Activated T-cell treated with anti-CD3 and anti-CD28 coated beads, Interleukin-2, amount 50 U/mL, for 72 hours (primary cell): ENCODE results near the gene TIAM2. TPM values are rescaled to one million over a fixed set of nuclear protein-coding genes. Genes with fewer than 3 reads are reported as not detected.
"Not testable (repeated sequence)": the region's sequence is repeated elsewhere in the genome, so short reads cannot be mapped to it uniquely, and the experiment has no call there.

Source experiments
- ATAC-seq, 2 donors: fragments of 150-1000 bp; cut with Tn5 transposase; replicated peaks in 1 of 2; 2 replicates each; pipeline ENCODE4 v1.10.0; 2021; ENCODE audit warnings: moderate library complexity in 2 of 2, mild to moderate bottlenecking in 1 of 2
- DNase-seq, 2 donors: peaks; one replicate each; pipeline ENCODE4 v3.0.0; 2021 to 2022; ENCODE audit warnings: mixed read lengths in 1 of 2
- H3K27ac Mint-ChIP-seq: one replicate; pipeline ENCODE4 v1.8.0; 2022; ENCODE audit warnings: mild to moderate bottlenecking, moderate library complexity, mixed read lengths
- H3K27me3 Mint-ChIP-seq: one replicate; pipeline ENCODE4 v1.8.0; 2022; ENCODE audit warnings: low read depth, mixed read lengths
- H3K36me3 Mint-ChIP-seq, 2 donors: one replicate each; pipeline ENCODE4 v1.8.0; 2022; ENCODE audit warnings: mixed read lengths in 2 of 2, mild to moderate bottlenecking in 1 of 2; ENCODE audit not compliant: insufficient read depth in 2 of 2
- H3K4me1 Mint-ChIP-seq: one replicate; pipeline ENCODE4 v1.8.0; 2022; ENCODE audit warnings: low read depth, mixed read lengths
- H3K4me3 Mint-ChIP-seq, 2 donors: one replicate each; pipeline ENCODE4 v1.8.0; 2022; ENCODE audit warnings: mild to moderate bottlenecking in 2 of 2, mixed read lengths in 2 of 2, moderate library complexity in 2 of 2
- H3K9me3 Mint-ChIP-seq, 2 donors: one replicate each; pipeline ENCODE4 v1.8.0; 2022; ENCODE audit warnings: mixed read lengths in 2 of 2
- total RNA-seq, 2 donors: library from RNA; stranded (reverse); gene quantifications; one replicate each; pipeline ENCODE4 v1.2.3, GENCODE V29; 2022

The TIAM2 gene
- total RNA-seq, 2 donors from 2014 or later, result 8.3 to 9.7 TPM

DNA sequence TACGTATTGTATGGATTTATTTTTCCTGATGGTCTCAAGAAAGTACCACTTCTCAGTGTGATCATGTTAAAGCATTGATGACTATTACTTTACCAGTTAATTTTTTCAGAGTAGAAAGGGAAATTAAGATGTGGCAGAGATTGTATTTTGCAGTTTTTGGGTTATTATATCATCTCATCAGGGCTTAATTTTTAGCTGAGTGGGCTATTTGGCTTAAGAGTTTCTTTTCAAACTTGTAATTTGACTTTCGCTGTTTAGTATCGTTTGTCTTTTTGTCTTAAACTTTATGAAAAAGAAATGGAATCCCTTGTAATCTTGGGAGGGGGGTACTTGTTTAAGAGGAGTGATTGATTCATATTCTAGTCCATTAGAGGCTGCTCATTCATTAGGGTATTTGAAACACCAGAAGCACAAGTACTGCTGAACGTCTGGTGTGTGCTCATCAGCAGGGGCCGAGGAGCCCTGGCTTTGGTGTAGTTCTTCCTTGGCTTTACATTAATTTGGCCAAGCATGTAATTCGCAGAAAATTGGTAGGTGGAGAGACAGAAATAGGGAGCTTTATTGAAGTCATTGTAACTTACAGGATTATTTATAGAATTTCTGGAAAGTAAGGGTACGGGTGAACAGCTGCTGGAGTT lies 112.4 kb downstream of the TIAM2 start:
- Mint-ChIP-seq H3K27me3 (peaks cover 18% of the 10 kb centered on the region), H3K4me1 (peaks cover 50% of the 10 kb centered on the region), H3K9me3 (no peaks in the 10 kb centered on the region), H3K4me3 (peak overlapping the region; percentile 67 to 74), H3K27ac (peak overlapping the region; percentile 56), H3K36me3 (no peaks in the 10 kb centered on the region)
- DNase-seq, result no peak
- no peak for ATAC-seq

DNA sequence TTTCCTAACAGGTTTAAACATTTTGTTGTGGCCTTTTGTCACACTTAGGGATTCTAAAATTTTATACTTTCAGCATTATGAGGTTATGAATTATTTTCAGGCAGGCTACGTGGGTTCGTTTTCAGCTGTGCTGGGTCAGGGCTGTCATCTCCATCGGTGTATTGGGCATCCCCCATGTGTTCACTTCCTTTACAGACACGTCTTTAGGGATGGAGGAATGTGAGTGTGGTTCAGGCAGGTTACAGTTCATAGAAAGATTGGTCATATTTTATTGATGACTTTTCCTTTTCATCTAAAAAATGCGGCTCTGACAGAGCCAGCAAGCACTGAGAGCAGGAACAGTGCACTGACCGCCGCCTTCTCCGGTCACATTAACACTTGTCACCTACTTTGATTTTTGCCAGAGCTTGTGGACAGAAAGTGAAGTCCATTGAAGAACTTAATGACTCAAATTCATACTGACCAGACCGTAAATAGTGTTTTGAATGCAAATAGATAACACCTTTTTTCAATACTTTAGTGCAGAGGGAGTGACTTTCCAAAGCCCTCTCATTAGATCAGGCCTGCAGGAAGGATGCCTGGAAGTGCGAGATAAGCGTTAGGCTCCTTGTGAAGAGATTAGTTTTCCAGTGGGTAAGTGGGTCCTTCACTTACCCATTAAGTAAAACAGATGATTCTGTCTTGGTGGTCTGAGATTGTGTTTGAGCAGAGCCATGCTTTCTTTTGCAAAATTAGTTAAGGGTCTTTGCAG lies 113.1 kb downstream of the TIAM2 start:
- Mint-ChIP-seq H3K36me3 (no peaks in the 10 kb centered on the region), H3K9me3 (no peaks in the 10 kb centered on the region), H3K4me1 (peaks cover 50% of the 10 kb centered on the region), H3K27me3 (peaks cover 18% of the 10 kb centered on the region), H3K27ac (no peak overlapping the region), H3K4me3 (peak overlapping the region; percentile 67 to 74)
- DNase-seq, result no peak
- ATAC-seq, result peak in 1 of 2 donors; percentile 51

GRCh38 chr6:155110721-155111120 lies 115.6 kb downstream of the TIAM2 start:
- DNase-seq (no peak), ATAC-seq (no peak)
- H3K36me3 Mint-ChIP-seq, result no peaks in the 10 kb centered on the region
- peaks cover 31% of the 10 kb centered on the region for H3K4me1 Mint-ChIP-seq
- H3K27me3 Mint-ChIP-seq, result peaks cover 18% of the 10 kb centered on the region
- no peaks in the 10 kb centered on the region for H3K9me3 Mint-ChIP-seq
- no peak overlapping the region for H3K27ac Mint-ChIP-seq
- no peak overlapping the region for H3K4me3 Mint-ChIP-seq

DNA sequence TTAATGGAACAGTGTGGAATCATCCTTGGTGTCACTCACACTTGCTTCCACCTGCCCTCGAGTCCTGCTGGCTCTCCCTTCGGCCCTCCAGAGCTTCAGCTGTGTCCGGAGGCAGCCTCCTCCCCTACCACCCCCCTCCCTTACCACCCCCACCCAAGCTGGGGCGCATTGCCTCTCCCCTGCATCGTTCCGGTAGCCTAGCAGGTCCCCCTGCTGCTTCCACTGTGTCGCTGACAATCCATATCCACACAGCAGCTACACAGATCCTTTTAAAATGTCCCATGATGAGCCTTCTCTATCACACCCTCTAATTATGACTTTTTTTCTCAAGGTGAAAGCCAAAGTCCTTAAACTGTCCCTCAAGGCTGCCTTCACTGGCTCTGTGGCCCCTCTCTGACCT lies 117.6 kb downstream of the TIAM2 start:
- Mint-ChIP-seq H3K4me1 (peaks cover 33% of the 10 kb centered on the region), H3K27me3 (peaks cover 11% of the 10 kb centered on the region), H3K9me3 (no peaks in the 10 kb centered on the region), H3K27ac (no peak overlapping the region), H3K4me3 (no peak overlapping the region), H3K36me3 (no peaks in the 10 kb centered on the region)
- no peak for DNase-seq
- no peak for ATAC-seq

- Mint-ChIP-seq H3K4me3 (peak overlapping the region; percentile 53 to 70), H3K27me3 (peaks cover 4% of the 10 kb centered on the region), H3K27ac (peak overlapping the region; percentile 87), H3K9me3 (no peaks in the 10 kb centered on the region), H3K36me3 (peaks cover 0 to 2% of the 10 kb centered on the region in 2 donors), H3K4me1 (peaks cover 24% of the 10 kb centered on the region)
- DNase-seq, result no peak
- peak; percentile 76 to 86 for ATAC-seq
Measured at GRCh38 chr6:155115893-155116570, 120.9 kb downstream of the TIAM2 start.

DNA sequence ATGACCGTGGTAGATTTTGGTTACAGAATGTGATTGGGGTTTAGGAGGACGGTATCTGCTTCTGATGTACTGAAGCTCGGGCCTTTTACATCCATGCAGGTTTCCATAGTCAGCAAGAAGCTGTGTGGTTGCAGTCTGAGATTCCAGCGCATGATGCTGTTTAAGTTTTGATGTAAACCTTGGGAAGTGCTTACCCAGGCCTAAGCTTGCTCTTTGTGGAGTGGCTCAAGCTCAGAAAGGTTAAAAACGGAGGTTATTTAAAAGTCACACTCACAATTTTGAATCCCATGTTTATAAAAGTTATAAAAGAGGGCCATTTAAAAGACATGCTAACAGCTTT lies 121.4 kb downstream of the TIAM2 start:
- Mint-ChIP-seq H3K4me3 (peak overlapping the region; percentile 53 to 70), H3K36me3 (peaks cover 0 to 2% of the 10 kb centered on the region in 2 donors), H3K9me3 (no peaks in the 10 kb centered on the region), H3K27ac (peak overlapping the region; percentile 87), H3K27me3 (peaks cover 3% of the 10 kb centered on the region), H3K4me1 (peaks cover 27% of the 10 kb centered on the region)
- ATAC-seq, result no peak
- DNase-seq, result no peak

- Mint-ChIP-seq H3K27ac (no peak overlapping the region), H3K9me3 (no peaks in the 10 kb centered on the region), H3K27me3 (peaks cover 7% of the 10 kb centered on the region), H3K4me1 (peaks cover 34% of the 10 kb centered on the region), H3K36me3 (peaks cover 0 to 2% of the 10 kb centered on the region in 2 donors), H3K4me3 (no peak overlapping the region)
- ATAC-seq (no peak), DNase-seq (no peak)
Measured at GRCh38 chr6:155117256-155117655, 122.1 kb downstream of the TIAM2 start.

DNA sequence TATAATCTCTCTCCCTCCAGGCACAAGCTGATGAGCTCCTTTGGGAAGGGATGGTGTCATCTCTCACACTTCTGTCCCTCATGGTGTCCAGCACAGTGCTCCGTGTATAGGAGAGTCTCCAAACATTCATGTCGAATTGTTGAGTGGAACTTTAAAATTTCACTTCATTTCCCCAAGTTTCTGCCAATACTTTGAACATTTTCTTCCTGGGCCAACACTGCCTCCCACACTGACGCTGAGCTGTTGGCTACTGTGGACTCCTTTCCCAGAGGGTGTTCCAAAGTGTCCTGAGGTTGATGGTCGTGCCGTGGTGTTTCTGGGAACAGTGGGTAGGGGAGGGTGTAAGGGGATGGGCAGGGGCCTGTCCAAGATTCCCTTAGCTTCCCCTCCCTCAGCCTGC lies 122.7 kb downstream of the TIAM2 start:
- Mint-ChIP-seq H3K9me3 (no peaks in the 10 kb centered on the region), H3K27ac (no peak overlapping the region), H3K27me3 (peaks cover 7% of the 10 kb centered on the region), H3K36me3 (peaks cover 0 to 2% of the 10 kb centered on the region in 2 donors), H3K4me1 (peaks cover 36% of the 10 kb centered on the region), H3K4me3 (no peak overlapping the region)
- ATAC-seq (no peak), DNase-seq (no peak)

DNA sequence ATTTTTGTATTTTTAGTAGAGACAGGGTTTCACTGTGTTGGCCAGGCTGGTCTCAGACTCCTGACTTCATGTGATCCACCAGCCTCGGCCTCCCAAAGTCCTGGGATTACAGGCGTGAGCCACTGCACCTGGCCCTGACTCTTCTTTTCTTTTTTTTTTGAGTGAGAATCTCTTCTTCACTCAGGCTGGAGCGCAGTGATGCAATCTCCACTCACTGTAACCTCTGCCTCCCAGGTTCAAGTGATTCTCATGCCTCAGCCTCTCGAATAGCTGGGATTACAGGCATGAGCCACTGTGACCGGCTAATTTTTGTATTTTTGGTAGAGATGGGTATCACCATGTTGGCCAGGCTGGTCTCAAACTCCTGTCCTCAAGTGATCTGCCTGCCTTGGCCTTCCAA lies 124.1 kb downstream of the TIAM2 start:
- not testable (repeated sequence) for H3K4me3 Mint-ChIP-seq, H3K9me3 Mint-ChIP-seq, DNase-seq, H3K36me3 Mint-ChIP-seq, H3K27me3 Mint-ChIP-seq, ATAC-seq, H3K27ac Mint-ChIP-seq
- H3K4me1 Mint-ChIP-seq, result peaks cover 36% of the 10 kb centered on the region

GRCh38 chr6:155120034-155120433 lies 124.9 kb downstream of the TIAM2 start:
- ATAC-seq, result no peak
- H3K9me3 Mint-ChIP-seq, result no peaks in the 10 kb centered on the region
- H3K27ac Mint-ChIP-seq, result no peak overlapping the region
- no peak for DNase-seq
- no peak overlapping the region for H3K4me3 Mint-ChIP-seq
- peaks cover 7% of the 10 kb centered on the region for H3K27me3 Mint-ChIP-seq
- peaks cover 0 to 2% of the 10 kb centered on the region in 2 donors for H3K36me3 Mint-ChIP-seq
- H3K4me1 Mint-ChIP-seq, result peaks cover 36% of the 10 kb centered on the region

DNA sequence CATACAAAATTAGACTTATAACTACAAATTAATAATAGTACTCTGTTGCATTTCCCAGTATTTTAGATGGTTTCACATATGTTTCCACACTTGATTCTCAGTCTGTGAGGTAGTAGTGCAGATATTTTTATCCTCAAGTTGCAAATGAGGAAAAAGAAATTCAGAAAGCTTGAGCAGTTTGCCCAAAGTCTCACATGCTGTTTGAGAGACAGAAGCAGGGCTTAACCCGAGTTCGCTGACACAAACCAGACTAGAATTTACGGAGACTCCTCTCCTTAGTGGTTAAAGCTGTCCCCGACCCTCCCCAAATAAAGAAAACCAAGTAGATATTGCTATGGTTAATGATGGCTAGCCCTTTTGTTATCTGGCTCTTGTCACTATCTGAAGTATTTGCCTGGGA lies 126.2 kb downstream of the TIAM2 start:
- no peak for ATAC-seq
- no peak for DNase-seq
- H3K36me3 Mint-ChIP-seq, result peaks cover 0 to 2% of the 10 kb centered on the region in 2 donors
- no peaks in the 10 kb centered on the region for H3K9me3 Mint-ChIP-seq
- H3K27me3 Mint-ChIP-seq, result peaks cover 7% of the 10 kb centered on the region
- H3K4me3 Mint-ChIP-seq, result peak overlapping the region in 1 of 2 donors; percentile 42
- peaks cover 41% of the 10 kb centered on the region for H3K4me1 Mint-ChIP-seq
- H3K27ac Mint-ChIP-seq, result no peak overlapping the region

DNA sequence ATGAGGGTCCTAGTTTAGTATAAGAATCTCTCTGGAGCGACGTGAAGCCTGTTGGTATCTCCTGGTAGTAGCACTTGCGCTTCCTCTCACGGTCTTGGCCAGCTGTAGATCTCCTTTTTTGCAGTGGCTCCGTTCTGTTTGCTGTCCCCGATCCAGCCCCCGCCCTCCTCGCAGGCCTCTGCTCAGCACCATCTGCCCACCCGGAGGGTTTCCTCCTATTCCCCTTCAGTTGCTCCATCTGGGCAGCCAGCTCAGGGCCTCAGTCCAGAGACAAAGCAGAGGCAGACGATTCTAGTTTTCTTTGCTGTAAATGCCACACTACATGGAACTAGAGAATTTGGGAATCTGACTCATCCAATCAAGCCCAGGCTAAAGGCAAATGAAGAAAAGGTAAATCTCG lies 126.6 kb downstream of the TIAM2 start:
- H3K9me3 Mint-ChIP-seq, result no peaks in the 10 kb centered on the region
- no peak overlapping the region for H3K27ac Mint-ChIP-seq
- ATAC-seq (no peak), DNase-seq (no peak)
- H3K4me3 Mint-ChIP-seq, result peak overlapping the region in 1 of 2 donors; percentile 42
- peaks cover 0 to 2% of the 10 kb centered on the region in 2 donors for H3K36me3 Mint-ChIP-seq
- peaks cover 40% of the 10 kb centered on the region for H3K4me1 Mint-ChIP-seq
- peaks cover 7% of the 10 kb centered on the region for H3K27me3 Mint-ChIP-seq

GRCh38 chr6:155122199-155122950 lies 127.3 kb downstream of the TIAM2 start:
- H3K9me3 Mint-ChIP-seq, result no peaks in the 10 kb centered on the region
- H3K4me1 Mint-ChIP-seq, result peaks cover 40% of the 10 kb centered on the region
- DNase-seq (no peak), ATAC-seq (no peak)
- H3K4me3 Mint-ChIP-seq, result no peak overlapping the region
- H3K27ac Mint-ChIP-seq, result no peak overlapping the region
- peaks cover 0 to 2% of the 10 kb centered on the region in 2 donors for H3K36me3 Mint-ChIP-seq
- peaks cover 7% of the 10 kb centered on the region for H3K27me3 Mint-ChIP-seq
